GM23248 (cell line): ENCODE results near the gene TMEM187.

ENCODE experiments used
- EZH2 ChIP-seq: fragments of 200-600 bp; sonication (generic); IDR thresholded peaks from 2 replicates; pipeline ENCODE4 v1.6.1; 2018; ENCODE audit warnings: antibody characterized with exemption, mild to moderate bottlenecking; ENCODE audit not compliant: insufficient read depth, poor library complexity, severe bottlenecking
- EZH2phosphoT487 ChIP-seq: fragments of 200-600 bp; sonication (generic); IDR thresholded peaks from 2 replicates; pipeline ENCODE4 v1.6.1; 2018; ENCODE audit warnings: antibody characterized with exemption, moderate library complexity, mild to moderate bottlenecking, low read depth; ENCODE audit not compliant: insufficient read depth

DNA sequence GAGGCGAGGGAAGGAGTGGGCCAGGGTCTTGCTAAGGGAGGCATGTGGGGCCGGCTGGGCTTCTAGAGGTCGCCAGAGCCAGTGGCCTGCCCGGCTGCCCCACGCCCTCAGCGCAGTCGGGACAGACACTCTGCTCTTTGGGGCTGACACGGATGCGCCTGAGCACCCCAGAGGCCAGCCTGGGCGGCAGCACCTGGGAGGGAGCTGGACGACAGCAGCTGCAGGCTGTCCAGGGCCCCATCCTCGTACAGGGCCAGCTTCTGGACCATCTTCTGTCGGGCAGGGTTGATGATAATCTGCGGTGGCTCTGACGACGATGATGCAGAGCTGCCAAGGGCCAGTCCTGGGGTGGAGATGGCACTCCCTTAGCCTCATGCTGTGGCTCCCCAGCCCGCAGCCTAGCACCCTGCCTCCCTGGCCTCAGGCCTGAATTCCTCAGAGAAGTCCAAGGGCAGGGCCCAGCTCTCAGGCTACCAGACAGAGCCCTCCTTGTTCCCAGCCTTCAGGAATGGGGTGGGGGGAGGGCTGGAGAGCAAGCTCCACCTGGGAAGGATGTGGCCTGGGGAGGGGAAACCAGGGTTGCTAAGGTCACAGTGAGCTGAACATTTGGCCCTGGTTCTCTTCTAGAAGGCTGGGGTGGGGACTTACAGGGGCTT lies 39.9 kb downstream of the TMEM187 start:
- no peak for TF ChIP-seq EZH2
- no peak for TF ChIP-seq EZH2phosphoT487
